Neuronal stem cell (in vitro differentiated cells): ENCODE data around the gene C8B.

Experiments
- DNase-seq: peaks from one replicate; pipeline ENCODE4 v3.0.0-alpha.2; 2013; ENCODE audit warnings: low spot score
- H2AFZ ChIP-seq: one replicate; pipeline ENCODE4 v1.6.1; 2013; ENCODE audit warnings: mild to moderate bottlenecking, low read length, inconsistent platforms
- H2AK5ac ChIP-seq: 2 replicates; pipeline ENCODE4 v1.6.1; 2013; ENCODE audit warnings: low read depth, mild to moderate bottlenecking, inconsistent platforms, low read length, moderate library complexity, mixed read lengths
- H2BK120ac ChIP-seq: 2 replicates; pipeline ENCODE4 v1.6.1; 2013; ENCODE audit warnings: low read depth, mild to moderate bottlenecking, inconsistent platforms, low read length, moderate library complexity, mixed read lengths
- H2BK12ac ChIP-seq: one replicate; pipeline ENCODE4 v1.6.1; 2013; ENCODE audit warnings: low read length, inconsistent platforms
- H2BK15ac ChIP-seq: 2 replicates; pipeline ENCODE4 v1.6.1; 2013; ENCODE audit warnings: mild to moderate bottlenecking, low read length, inconsistent platforms, mixed read lengths
- H2BK5ac ChIP-seq: one replicate; pipeline ENCODE4 v1.6.1; 2013; ENCODE audit warnings: inconsistent platforms, mild to moderate bottlenecking, low read length, moderate library complexity
- H3K14ac ChIP-seq: one replicate; pipeline ENCODE4 v1.6.1; 2013; ENCODE audit warnings: low read length, inconsistent platforms
- H3K18ac ChIP-seq: 2 replicates; pipeline ENCODE4 v1.6.1; 2013; ENCODE audit warnings: low read length, inconsistent platforms
- H3K23ac ChIP-seq: 2 replicates; pipeline ENCODE4 v1.6.1; 2013; ENCODE audit warnings: low read depth, mild to moderate bottlenecking, mixed read lengths, low read length, inconsistent platforms; ENCODE audit not compliant: poor library complexity
- H3K27ac ChIP-seq: replicated peaks from 3 replicates; pipeline ENCODE4 v1.5.1; 2013; ENCODE audit warnings: low read length, inconsistent platforms
- H3K27me3 ChIP-seq, 3 experiments: 2 replicates each; pipeline ENCODE4 v1.6.1; 2013; ENCODE audit warnings: low read length in 3 of 3, mild to moderate bottlenecking in 2 of 3, inconsistent platforms in 1 of 3, low read depth in 1 of 3, mixed read lengths in 1 of 3, moderate library complexity in 1 of 3; ENCODE audit not compliant: control insufficient read depth in 3 of 3, insufficient read depth in 3 of 3
- H3K36me3 ChIP-seq, 2 donors: replicated peaks in 1 of 2; 2 replicates each; pipeline ENCODE4 v1.6.1; 2013; ENCODE audit warnings: low read length in 2 of 2; ENCODE audit not compliant: control insufficient read depth in 2 of 2, insufficient read depth in 2 of 2
- H3K4ac ChIP-seq: 2 replicates; pipeline ENCODE4 v1.6.1; 2013; ENCODE audit warnings: inconsistent platforms, mild to moderate bottlenecking, low read length, moderate library complexity
- H3K4me1 ChIP-seq, 2 donors: 1 replicate in 1 of 2; 2 replicates in 1 of 2; pipeline ENCODE4 v1.6.1; 2013; ENCODE audit warnings: low read length in 2 of 2, low read depth in 1 of 2; ENCODE audit not compliant: control insufficient read depth in 2 of 2, insufficient read depth in 1 of 2
- H3K4me2 ChIP-seq: one replicate; pipeline ENCODE4 v1.6.1; 2013; ENCODE audit warnings: mild to moderate bottlenecking, low read length, inconsistent platforms; ENCODE audit not compliant: insufficient read depth, poor library complexity, severe bottlenecking
- H3K4me3 ChIP-seq, 2 donors: 2 replicates each; pipeline ENCODE4 v1.5.1; 2013; ENCODE audit warnings: low read length in 2 of 2, mild to moderate bottlenecking in 2 of 2, inconsistent platforms in 1 of 2, moderate library complexity in 1 of 2
- H3K79me1 ChIP-seq: one replicate; pipeline ENCODE4 v1.6.1; 2013; ENCODE audit warnings: low read depth, mild to moderate bottlenecking, inconsistent platforms, low read length, moderate library complexity
- H3K9ac ChIP-seq: one replicate; pipeline ENCODE4 v1.6.1; 2013; ENCODE audit warnings: mild to moderate bottlenecking, low read depth, low read length, inconsistent platforms; ENCODE audit not compliant: poor library complexity
- H3K9me3 ChIP-seq, 2 donors: replicated peaks in 1 of 2; 2 replicates each; pipeline versions ENCODE3 to v1.6.1; 2013; ENCODE audit warnings: low read length in 2 of 2, mild to moderate bottlenecking in 2 of 2, inconsistent platforms in 1 of 2, low read depth in 1 of 2, mixed read lengths in 1 of 2, moderate library complexity in 1 of 2; ENCODE audit not compliant: control insufficient read depth in 2 of 2, insufficient read depth in 1 of 2
- H4K8ac ChIP-seq: one replicate; pipeline ENCODE4 v1.6.1; 2013; ENCODE audit warnings: low read depth, mild to moderate bottlenecking, inconsistent platforms, low read length, moderate library complexity
- H4K91ac ChIP-seq: one replicate; pipeline ENCODE4 v1.6.1; 2013; ENCODE audit warnings: low read length, low read depth, mild to moderate bottlenecking, inconsistent platforms; ENCODE audit not compliant: poor library complexity
- WGBS, 2 donors: extraction: QIAGEN DNeasy Blood & Tissue Kit; methylation state at CpG; one replicate each; pipeline ENCODE4 v1.1.7; 2013; ENCODE audit warnings: missing lambda C conversion rate in 2 of 2, mixed read lengths in 1 of 2; ENCODE audit not compliant: insufficient read length in 2 of 2, insufficient replicate concordance in 1 of 2; ENCODE audit errors: extremely low coverage in 2 of 2; 5-methylcytosine and 5-hydroxymethylcytosine counted together

Gene C8B

GRCh38 chr1:56908619-56909221 is 57.1 kb downstream of the C8B start:
- H3K79me1 ChIP-seq, result no peaks in the 10 kb centered on the region
- H3K27ac ChIP-seq, result no peak overlapping the region
- no peak overlapping the region for H2BK12ac ChIP-seq
- no peak overlapping the region for H3K4ac ChIP-seq
- no peak overlapping the region for H3K23ac ChIP-seq
- no peak overlapping the region for H2AK5ac ChIP-seq
- H3K36me3 ChIP-seq, result no peaks in the 10 kb centered on the region
- no peak overlapping the region for H2BK120ac ChIP-seq
- peaks cover 0 to 2% of the 10 kb centered on the region in 2 donors for H3K4me1 ChIP-seq
- no peak overlapping the region for H2BK15ac ChIP-seq
- H2AFZ ChIP-seq, result no peak overlapping the region
- DNase-seq, result no peak
- H4K8ac ChIP-seq, result no peak overlapping the region
- H3K14ac ChIP-seq, result no peak overlapping the region
- no peak overlapping the region for H3K4me3 ChIP-seq
- H3K18ac ChIP-seq, result no peak overlapping the region
- WGBS, 2 donors, result no CpG with 5 or more reads among the region's 1 CpG
- H3K9me3 ChIP-seq, result no peaks in the 10 kb centered on the region
- no peak overlapping the region for H3K4me2 ChIP-seq
- H3K9ac ChIP-seq, result no peak overlapping the region
- H4K91ac ChIP-seq, result no peak overlapping the region
- H2BK5ac ChIP-seq, result no peak overlapping the region
- H3K27me3 ChIP-seq, result no peaks in the 10 kb centered on the region

GRCh38 chr1:56905667-56906066 is 60.1 kb downstream of the C8B start:
- Histone ChIP-seq H3K9me3 (no peaks in the 10 kb centered on the region), H3K36me3 (no peaks in the 10 kb centered on the region), H2AFZ (no peak overlapping the region), H3K27me3 (peaks cover 0 to 2% (median 0%) of the 10 kb centered on the region in 3 experiments), H2BK15ac (no peak overlapping the region), H4K91ac (no peak overlapping the region), H2BK5ac (no peak overlapping the region), H4K8ac (no peak overlapping the region), H2AK5ac (no peak overlapping the region), H3K4ac (no peak overlapping the region), H2BK120ac (no peak overlapping the region), H3K4me3 (no peak overlapping the region), H3K23ac (no peak overlapping the region), H3K27ac (no peak overlapping the region), H3K14ac (no peak overlapping the region), H2BK12ac (no peak overlapping the region), H3K4me2 (no peak overlapping the region), H3K79me1 (no peaks in the 10 kb centered on the region), H3K4me1 (peaks cover 0 to 8% of the 10 kb centered on the region in 2 donors), H3K18ac (no peak overlapping the region), H3K9ac (no peak overlapping the region)
- DNase-seq, result no peak
- WGBS, 2 donors, result no CpG with 5 or more reads among the region's 3 CpGs

- no peaks in the 10 kb centered on the region for H3K36me3 ChIP-seq
- H3K23ac ChIP-seq, result no peak overlapping the region
- no peak overlapping the region for H4K8ac ChIP-seq
- no CpG with 5 or more reads among the region's 2 CpGs for WGBS, 2 donors
- no peak overlapping the region for H2BK12ac ChIP-seq
- H3K9me3 ChIP-seq, result no peaks in the 10 kb centered on the region
- H2BK15ac ChIP-seq, result no peak overlapping the region
- H3K79me1 ChIP-seq, result no peaks in the 10 kb centered on the region
- no peak for DNase-seq
- H2AK5ac ChIP-seq, result no peak overlapping the region
- H3K4me2 ChIP-seq, result no peak overlapping the region
- no peak overlapping the region for H2AFZ ChIP-seq
- no peak overlapping the region for H4K91ac ChIP-seq
- H3K14ac ChIP-seq, result no peak overlapping the region
- no peak overlapping the region for H3K4me3 ChIP-seq
- no peak overlapping the region for H3K27ac ChIP-seq
- no peak overlapping the region for H3K18ac ChIP-seq
- no peak overlapping the region for H2BK120ac ChIP-seq
- no peak overlapping the region for H2BK5ac ChIP-seq
- H3K4ac ChIP-seq, result no peak overlapping the region
- H3K9ac ChIP-seq, result no peak overlapping the region
- peaks cover 0 to 8% of the 10 kb centered on the region in 2 donors for H3K4me1 ChIP-seq
- peaks cover 0 to 2% (median 0%) of the 10 kb centered on the region in 3 experiments for H3K27me3 ChIP-seq
These were observed 61.0 kb downstream of the C8B start for GRCh38 chr1:56904663-56905397.

GRCh38 chr1:56903778-56904177 is 62.0 kb downstream of the C8B start:
- DNase-seq, result no peak
- H3K23ac ChIP-seq, result no peak overlapping the region
- H2BK120ac ChIP-seq, result no peak overlapping the region
- peaks cover 0 to 8% of the 10 kb centered on the region in 2 donors for H3K4me1 ChIP-seq
- no peak overlapping the region for H3K4me2 ChIP-seq
- no peak overlapping the region for H2BK5ac ChIP-seq
- no peak overlapping the region for H2BK12ac ChIP-seq
- no peak overlapping the region for H3K27ac ChIP-seq
- H3K4me3 ChIP-seq, result no peak overlapping the region
- no peaks in the 10 kb centered on the region for H3K36me3 ChIP-seq
- H2AK5ac ChIP-seq, result no peak overlapping the region
- no peak overlapping the region for H4K91ac ChIP-seq
- no peak overlapping the region for H3K18ac ChIP-seq
- no peak overlapping the region for H3K9ac ChIP-seq
- H2AFZ ChIP-seq, result no peak overlapping the region
- H3K14ac ChIP-seq, result no peak overlapping the region
- H3K27me3 ChIP-seq, result peaks cover 0 to 2% (median 0%) of the 10 kb centered on the region in 3 experiments
- H2BK15ac ChIP-seq, result no peak overlapping the region
- WGBS, 2 donors, result no CpG with 5 or more reads among the region's 1 CpG
- no peaks in the 10 kb centered on the region for H3K9me3 ChIP-seq
- H3K4ac ChIP-seq, result no peak overlapping the region
- no peak overlapping the region for H4K8ac ChIP-seq
- H3K79me1 ChIP-seq, result no peaks in the 10 kb centered on the region
